RWPE1 (cell line): ENCODE measurements around the gene SMIM11.
"Not testable (repeated sequence)": the region's sequence is repeated elsewhere in the genome, so short reads cannot be mapped to it uniquely, and the experiment has no call there.

ENCODE experiments used
- CTCF ChIA-PET: fragments of 350-600 bp; sonication (Branson Sonifier 250); formaldehyde crosslinking; extraction: SDS; loops from one replicate; lab custom pipeline; 2021; lab: Yijun Ruan, JAX
- POLR2A ChIA-PET: fragments of 400-600 bp; formaldehyde crosslinking; extraction: SDS; loops from one replicate; lab custom pipeline; 2020; ENCODE audit warnings: antibody characterized with exemption; ENCODE audit not compliant: low non-redundant PET; lab: Yijun Ruan, JAX
- DNase-seq: peaks from one replicate; pipeline ENCODE4 v3.0.0; 2012; ENCODE audit warnings: low spot score
- H3K27ac ChIP-seq: fragments of 450-650 bp; 2 replicates; pipeline ENCODE4 v1.5.1; 2017

The SMIM11 gene

GRCh38 chr21:34417448-34418077 is 42.3 kb downstream of the SMIM11 start:
- H3K27ac ChIP-seq, CTCF ChIA-PET, POLR2A ChIA-PET, DNase-seq: not testable (repeated sequence)

- H3K27ac ChIP-seq, CTCF ChIA-PET, POLR2A ChIA-PET, DNase-seq: not testable (repeated sequence)
Observed at GRCh38 chr21:34423805-34424204, 48.5 kb downstream of the SMIM11 start, which contains the start of gene SMIM34. SMIM34 (minus strand) TSS chr21:34423951; CDS start chr21:34423839, 112 bp downstream.

- POLR2A ChIA-PET, DNase-seq: not testable (repeated sequence)
Observed at GRCh38 chr21:34427339-34427738, 52.0 kb downstream of the SMIM11 start.

GRCh38 chr21:34428441-34428840 is 53.1 kb downstream of the SMIM11 start:
- DNase-seq, CTCF ChIA-PET, POLR2A ChIA-PET, H3K27ac ChIP-seq: not testable (repeated sequence)

More at GRCh38 chr21:34427339-34427738, 52.0 kb downstream of the SMIM11 start:
- CTCF ChIA-PET, H3K27ac ChIP-seq: not testable (repeated sequence)

- H3K27ac ChIP-seq, POLR2A ChIA-PET, CTCF ChIA-PET, DNase-seq: not testable (repeated sequence)
Observed at GRCh38 chr21:34429710-34430109, 54.4 kb downstream of the SMIM11 start.
